ENCODE measurements around the gene KCNJ4.
A peak's percentile ranks its signal among the peaks of the same experiment; 100 is the strongest.
"Not testable (repeated sequence)": the region's sequence is repeated elsewhere in the genome, so short reads cannot be mapped to it uniquely, and the experiment has no call there.

Gene KCNJ4

GRCh38 chr22:38404419-38404818 lies 50.6 kb downstream of the KCNJ4 start:
- no peak for DNase-seq

- no peak for DNase-seq
Observed at GRCh38 chr22:38403812-38404211, 51.2 kb downstream of the KCNJ4 start.

GRCh38 chr22:38402204-38402603 lies 52.8 kb downstream of the KCNJ4 start:
- no peak for DNase-seq

GRCh38 chr22:38401336-38402084 lies 53.5 kb downstream of the KCNJ4 start:
- DNase-seq: no peak

- DNase-seq: not testable (repeated sequence)
Observed at GRCh38 chr22:38400256-38400655, 54.7 kb downstream of the KCNJ4 start.

- peak; percentile 77 for DNase-seq
Observed at GRCh38 chr22:38398609-38399461, 56.2 kb downstream of the KCNJ4 start.

GRCh38 chr22:38398181-38398608 lies 56.8 kb downstream of the KCNJ4 start:
- DNase-seq: not testable (repeated sequence)

- DNase-seq: no peak
Observed at GRCh38 chr22:38397189-38398085, 57.6 kb downstream of the KCNJ4 start.

GRCh38 chr22:38396440-38397069 lies 58.4 kb downstream of the KCNJ4 start:
- not testable (repeated sequence) for DNase-seq

GRCh38 chr22:38395944-38396343 lies 59.1 kb downstream of the KCNJ4 start:
- DNase-seq: not testable (repeated sequence)

- not testable (repeated sequence) for DNase-seq
Observed at GRCh38 chr22:38394929-38395624, 59.9 kb downstream of the KCNJ4 start.

GRCh38 chr22:38389428-38389818 lies 65.6 kb downstream of the KCNJ4 start:
- not testable (repeated sequence) for DNase-seq

- not testable (repeated sequence) for DNase-seq
Observed at GRCh38 chr22:38388506-38389427, 66.2 kb downstream of the KCNJ4 start.

GRCh38 chr22:38386918-38387317 lies 68.1 kb downstream of the KCNJ4 start:
- DNase-seq: not testable (repeated sequence)

GRCh38 chr22:38383417-38383816 lies 71.6 kb downstream of the KCNJ4 start:
- no peak for DNase-seq

GRCh38 chr22:38381371-38381770 lies 73.6 kb downstream of the KCNJ4 start:
- DNase-seq: not testable (repeated sequence)
